KMS-11 (cell line): ENCODE measurements around the gene HOATZ.

Source experiments
- H2AFZ ChIP-seq: fragments of 200-600 bp; sonication (generic); 2 replicates; pipeline ENCODE4 v1.6.1; 2016; ENCODE audit warnings: antibody characterized with exemption, mixed run types, low read depth
- H3K27ac ChIP-seq: fragments of 200-600 bp; sonication (generic); 2 replicates; pipeline ENCODE4 v1.6.1; 2016; ENCODE audit warnings: mild to moderate bottlenecking, mixed run types
- H3K27me3 ChIP-seq: fragments of 200-600 bp; sonication (generic); 2 replicates; pipeline ENCODE4 v1.6.1; 2017; ENCODE audit warnings: mild to moderate bottlenecking, low read depth, mixed run types, moderate library complexity; ENCODE audit not compliant: insufficient read depth
- H3K36me3 ChIP-seq: fragments of 200-600 bp; sonication (generic); 2 replicates; pipeline ENCODE4 v1.6.1; 2017; ENCODE audit warnings: mild to moderate bottlenecking, mixed run types; ENCODE audit not compliant: insufficient read depth
- H3K4me1 ChIP-seq: fragments of 200-600 bp; sonication (generic); 2 replicates; pipeline ENCODE4 v1.6.1; 2016; ENCODE audit warnings: mild to moderate bottlenecking, low read depth, mixed run types; ENCODE audit not compliant: poor library complexity, severe bottlenecking
- H3K4me2 ChIP-seq: fragments of 200-600 bp; sonication (generic); 2 replicates; pipeline ENCODE4 v1.7.0; 2016; ENCODE audit warnings: mild to moderate bottlenecking, mixed run types
- H3K4me3 ChIP-seq: fragments of 200-600 bp; sonication (generic); IDR thresholded peaks from 2 replicates; pipeline ENCODE4 v1.6.1; 2017; ENCODE audit warnings: low read depth, low read length, mixed read lengths; ENCODE audit not compliant: insufficient read depth
- H3K79me2 ChIP-seq: fragments of 200-600 bp; sonication (generic); 2 replicates; pipeline ENCODE4 v1.6.1; 2016; ENCODE audit warnings: low read depth, mixed run types; ENCODE audit not compliant: insufficient read depth
- H3K9ac ChIP-seq: fragments of 200-600 bp; sonication (generic); 2 replicates; pipeline ENCODE4 v1.6.1; 2016; ENCODE audit warnings: mild to moderate bottlenecking, mixed run types
- H4K20me1 ChIP-seq: fragments of 200-600 bp; sonication (generic); 2 replicates; pipeline ENCODE4 v1.6.1; 2016; ENCODE audit warnings: mild to moderate bottlenecking, mixed run types; ENCODE audit not compliant: insufficient read depth
- CTCF ChIP-seq: fragments of 200-600 bp; sonication (generic); conservative IDR thresholded peaks from 2 replicates; pipeline ENCODE4 v1.6.1; 2017; ENCODE audit warnings: low read depth, mild to moderate bottlenecking, antibody characterized with exemption, low read length, moderate library complexity, mixed read lengths

HOATZ gene

GRCh38 chr11:111571829-111572501, 57.4 kb downstream of the HOATZ start:
- no peaks in the 10 kb centered on the region for H3K36me3 ChIP-seq
- no peak overlapping the region for H3K9ac ChIP-seq
- no peaks in the 10 kb centered on the region for H3K27me3 ChIP-seq
- H3K79me2 ChIP-seq, result no peaks in the 10 kb centered on the region
- no peak for TF ChIP-seq CTCF
- no peak overlapping the region for H3K4me3 ChIP-seq
- H3K4me1 ChIP-seq, result no peaks in the 10 kb centered on the region
- H3K4me2 ChIP-seq, result no peak overlapping the region
- H3K27ac ChIP-seq, result no peak overlapping the region
- no peak overlapping the region for H2AFZ ChIP-seq
- H4K20me1 ChIP-seq, result no peaks in the 10 kb centered on the region

GRCh38 chr11:111572581-111572980, 58.0 kb downstream of the HOATZ start:
- H3K4me2 ChIP-seq, result no peak overlapping the region
- H3K27ac ChIP-seq, result no peak overlapping the region
- H3K9ac ChIP-seq, result no peak overlapping the region
- H3K79me2 ChIP-seq, result no peaks in the 10 kb centered on the region
- no peaks in the 10 kb centered on the region for H4K20me1 ChIP-seq
- H3K27me3 ChIP-seq, result no peaks in the 10 kb centered on the region
- no peak for TF ChIP-seq CTCF
- no peak overlapping the region for H3K4me3 ChIP-seq
- no peaks in the 10 kb centered on the region for H3K36me3 ChIP-seq
- no peaks in the 10 kb centered on the region for H3K4me1 ChIP-seq
- no peak overlapping the region for H2AFZ ChIP-seq

- Histone ChIP-seq H3K36me3 (no peaks in the 10 kb centered on the region), H2AFZ (no peak overlapping the region), H3K79me2 (no peaks in the 10 kb centered on the region), H3K4me3 (no peak overlapping the region), H3K9ac (no peak overlapping the region), H3K27me3 (no peaks in the 10 kb centered on the region), H4K20me1 (no peaks in the 10 kb centered on the region), H3K27ac (no peak overlapping the region), H3K4me1 (no peaks in the 10 kb centered on the region), H3K4me2 (no peak overlapping the region)
- TF ChIP-seq CTCF, result no peak
Measured at GRCh38 chr11:111573821-111574249, 59.3 kb downstream of the HOATZ start.

GRCh38 chr11:111574373-111575225, 60.0 kb downstream of the HOATZ start:
- H3K4me3 ChIP-seq, result no peak overlapping the region
- H3K4me1 ChIP-seq, result no peaks in the 10 kb centered on the region
- H3K27ac ChIP-seq, result no peak overlapping the region
- H3K79me2 ChIP-seq, result no peaks in the 10 kb centered on the region
- no peak overlapping the region for H2AFZ ChIP-seq
- no peak overlapping the region for H3K4me2 ChIP-seq
- no peaks in the 10 kb centered on the region for H3K27me3 ChIP-seq
- no peaks in the 10 kb centered on the region for H4K20me1 ChIP-seq
- no peak overlapping the region for H3K9ac ChIP-seq
- TF ChIP-seq CTCF, result no peak
- H3K36me3 ChIP-seq, result no peaks in the 10 kb centered on the region
